GM12865 (cell line): ENCODE measurements around the gene SNRNP35.
"Not testable (repeated sequence)": the region's sequence is repeated elsewhere in the genome, so short reads cannot be mapped to it uniquely, and the experiment has no call there.

Source experiments
- DNase-seq: peaks from one replicate; pipeline ENCODE4 v3.0.0; 2010; ENCODE audit warnings: low read depth
- H3K4me3 ChIP-seq: 2 replicates; pipeline ENCODE4 v1.5.1; 2011; ENCODE audit warnings: mild to moderate bottlenecking, low read depth, low read length, control low read depth
- CTCF ChIP-seq: IDR thresholded peaks from 2 replicates; pipeline ENCODE4 v1.5.1; 2011; ENCODE audit warnings: low read length, control low read depth, low read depth, inconsistent platforms; ENCODE audit not compliant: insufficient read depth; ENCODE audit errors: missing control alignments

Gene SNRNP35

GRCh38 chr12:123506843-123507236 lies 48.9 kb downstream of the SNRNP35 start:
- no peak for TF ChIP-seq CTCF
- no peak for DNase-seq

GRCh38 chr12:123512838-123513665 lies 55.1 kb downstream of the SNRNP35 start:
- TF ChIP-seq CTCF = no peak
- H3K4me3 ChIP-seq = no peak overlapping the region
- DNase-seq = no peak

More at GRCh38 chr12:123506843-123507236, 48.9 kb downstream of the SNRNP35 start:
- no peak overlapping the region for H3K4me3 ChIP-seq

GRCh38 chr12:123513805-123514204 lies 55.9 kb downstream of the SNRNP35 start:
- TF ChIP-seq CTCF = no peak
- no peak overlapping the region for H3K4me3 ChIP-seq
- no peak for DNase-seq

GRCh38 chr12:123514582-123515221 lies 56.8 kb downstream of the SNRNP35 start:
- not testable (repeated sequence) for DNase-seq, H3K4me3 ChIP-seq

- H3K4me3 ChIP-seq = no peak overlapping the region
- no peak for TF ChIP-seq CTCF
- DNase-seq = no peak
Measured at GRCh38 chr12:123516216-123516780, 58.4 kb downstream of the SNRNP35 start.
